Epithelial cell of esophagus (primary cell): ENCODE data around the gene ITPK1.

ENCODE experiments used
- DNase-seq: peaks from one replicate; pipeline ENCODE4 v3.0.0; 2010; ENCODE audit warnings: low read depth
- H3K4me3 ChIP-seq: 2 replicates; pipeline ENCODE4 v1.5.1; 2011; ENCODE audit warnings: mild to moderate bottlenecking, low read length, control low read depth
- CTCF ChIP-seq: IDR thresholded peaks from 2 replicates; pipeline ENCODE4 v1.5.1; 2011; ENCODE audit warnings: low read depth, mild to moderate bottlenecking, low read length, control low read depth, inconsistent platforms; ENCODE audit not compliant: insufficient read depth; ENCODE audit errors: missing control alignments

ITPK1 gene

GRCh38 chr14:93032421-93032936 lies 83.2 kb downstream of the ITPK1 start:
- H3K4me3 ChIP-seq: no peak overlapping the region
- TF ChIP-seq CTCF: no peak
- DNase-seq: no peak

- TF ChIP-seq CTCF: no peak
- DNase-seq: no peak
- H3K4me3 ChIP-seq: no peak overlapping the region
Observed at GRCh38 chr14:93031505-93032315, 84.0 kb downstream of the ITPK1 start.

- no peak for DNase-seq
- no peak for TF ChIP-seq CTCF
- H3K4me3 ChIP-seq: no peak overlapping the region
Observed at GRCh38 chr14:93030761-93031160, 85.0 kb downstream of the ITPK1 start.

- DNase-seq: no peak
- H3K4me3 ChIP-seq: no peak overlapping the region
- TF ChIP-seq CTCF: no peak
Observed at GRCh38 chr14:93029911-93030508, 85.7 kb downstream of the ITPK1 start.

GRCh38 chr14:93029417-93029816 lies 86.3 kb downstream of the ITPK1 start:
- TF ChIP-seq CTCF: no peak
- DNase-seq: no peak

GRCh38 chr14:93028724-93029076 lies 87.0 kb downstream of the ITPK1 start:
- H3K4me3 ChIP-seq: no peak overlapping the region
- DNase-seq: no peak
- no peak for TF ChIP-seq CTCF

More at GRCh38 chr14:93029417-93029816, 86.3 kb downstream of the ITPK1 start:
- no peak overlapping the region for H3K4me3 ChIP-seq
